Measurements from ENCODE around the gene TMEM131L.

- TF ChIP-seq CTCF (IDR thresholded peaks at IDR 0.05) (no peak), POLR2A (IDR thresholded peaks at IDR 0.05) (no peak)
These were observed 37.2 kb upstream of the TMEM131L start for GRCh38 chr4:153428941-153429475.

All from testis (tissue), 2 donors.